HepG2 (cell line): ENCODE data around the gene DGKB. TPM values are rescaled to one million over a fixed set of nuclear protein-coding genes. Genes with fewer than 3 reads are reported as not detected.

Experiments used
- ATAC-seq: fragments of 200-7000 bp; cut with Tn5 transposase; 3 replicates; pipeline ENCODE4 v1.9.1; 2020; ENCODE audit warnings: mild to moderate bottlenecking, moderate library complexity
- BruUV-seq: library from RNA; stranded (reverse); fragments of 400-500 nt; replicated peaks from 2 replicates; lab custom pipeline; 2021; lab: Mats Ljungman, UMichigan
- CTCF ChIA-PET: fragments of 300-600 bp; formaldehyde crosslinking; extraction: SDS; loops from one replicate; lab custom pipeline; 2021; ENCODE audit warnings: low total read pairs, inconsistent platforms, low intra/inter-chr PET ratio; lab: Yijun Ruan, JAX
- POLR2A ChIA-PET: fragments of 350-600 bp; sonication (Branson Sonifier 250); formaldehyde crosslinking; loops from one replicate; lab custom pipeline; 2020; ENCODE audit warnings: antibody characterized with exemption, inconsistent platforms; lab: Yijun Ruan, JAX
- DNase-seq: peaks from one replicate; pipeline ENCODE4 v3.0.0-alpha.2; 2015; ENCODE audit warnings: low spot score
- FAIRE-seq: peaks from 3 replicates; lab custom pipeline; 2011; peaks lifted over from hg19 to GRCh38; lab: Jason Lieb, UNC
- H2AFZ ChIP-seq: one replicate; pipeline ENCODE4 v1.6.1; 2011; ENCODE audit warnings: low read length, inconsistent platforms
- H3K27ac ChIP-seq: fragments of 300-600 bp; 3 replicates; pipeline ENCODE4 v1.8.0; 2011; ENCODE audit warnings: mixed run types, mild to moderate bottlenecking, mixed read lengths, low read length, inconsistent platforms; ENCODE audit not compliant: insufficient read depth; ENCODE audit errors: extremely low read length
- H3K27me3 ChIP-seq, 2 experiments: fragments of 200-600 bp in 1 of 2; 2 replicates in 1 of 2; 3 replicates in 1 of 2; pipeline versions ENCODE4 v1.6.0 to v1.8.0; 2011; ENCODE audit warnings: low read length in 2 of 2, mild to moderate bottlenecking in 2 of 2, moderate library complexity in 2 of 2, inconsistent platforms in 1 of 2; ENCODE audit not compliant: insufficient read depth in 2 of 2, control insufficient read depth in 1 of 2
- H3K36me3 ChIP-seq, 2 experiments: fragments of 200-600 bp in 1 of 2; replicated peaks in 1 of 2; 2 replicates in 1 of 2; 3 replicates in 1 of 2; pipeline versions ENCODE4 v1.5.1 to v1.8.0; 2011; ENCODE audit warnings: low read length in 2 of 2, inconsistent platforms in 1 of 2; ENCODE audit not compliant: insufficient read depth in 2 of 2, control insufficient read depth in 1 of 2
- H3K4me1 ChIP-seq: 2 replicates; pipeline ENCODE4 v1.5.1; 2012; ENCODE audit warnings: low read length, inconsistent platforms; ENCODE audit not compliant: insufficient read depth
- H3K4me2 ChIP-seq: 2 replicates; pipeline ENCODE4 v1.6.0; 2011; ENCODE audit warnings: low read depth, low read length, inconsistent platforms
- H3K4me3 ChIP-seq, 3 experiments: fragments of 200-600 bp in 1 of 3; sonication (generic), shearing (Covaris generic) in 1 of 3; replicated peaks in 1 of 3; 2 replicates each; pipeline ENCODE4 v1.5.1; 2011 to 2016; ENCODE audit warnings: low read length in 3 of 3, inconsistent platforms in 2 of 3, low read depth in 2 of 3, mild to moderate bottlenecking in 2 of 3, control low read depth in 1 of 3, mixed read lengths in 1 of 3; ENCODE audit not compliant: insufficient read depth in 1 of 3
- H3K79me2 ChIP-seq: one replicate; pipeline ENCODE4 v1.6.1; 2011; ENCODE audit warnings: low read length, inconsistent platforms; ENCODE audit not compliant: insufficient read depth
- H3K9ac ChIP-seq: 2 replicates; pipeline ENCODE4 v1.6.0; 2011; ENCODE audit warnings: mild to moderate bottlenecking, low read depth, low read length, inconsistent platforms; ENCODE audit not compliant: insufficient read depth
- H3K9me3 ChIP-seq: 2 replicates; pipeline ENCODE4 v1.5.1; 2012; ENCODE audit warnings: mild to moderate bottlenecking, low read length
- H4K20me1 ChIP-seq: 2 replicates; pipeline ENCODE4 v1.6.0; 2011; ENCODE audit warnings: inconsistent platforms, mild to moderate bottlenecking, low read length, moderate library complexity; ENCODE audit not compliant: insufficient read depth
- ADNP ChIP-seq: sonication (generic); formaldehyde crosslinking; IDR thresholded peaks from 2 replicates; pipeline ENCODE4 v1.4.0; 2020; ENCODE audit warnings: missing genetic modification reagents
- ARNT ChIP-seq: fragments of 450-650 bp; IDR thresholded peaks from 2 replicates; pipeline ENCODE4 v1.6.1; 2017
- ATF1 ChIP-seq: IDR thresholded peaks from 2 replicates; pipeline ENCODE4 v1.6.1; 2016; ENCODE audit warnings: mild to moderate bottlenecking, control low read depth
- HNRNPK ChIP-seq: fragments of 200-400 bp; formaldehyde crosslinking; IDR thresholded peaks from 2 replicates; pipeline ENCODE4 v1.6.1; 2018; ENCODE audit warnings: low read length, low read depth, moderate library complexity, mild to moderate bottlenecking; ENCODE audit not compliant: poor library complexity, severe bottlenecking
- KDM4B ChIP-seq: sonication (generic); formaldehyde crosslinking; IDR thresholded peaks from 2 replicates; pipeline ENCODE4 v1.4.0; 2020; ENCODE audit warnings: missing genetic modification reagents
- MLXIP ChIP-seq: sonication (generic); formaldehyde crosslinking; IDR thresholded peaks from 2 replicates; pipeline ENCODE4 v1.9.0; 2021; ENCODE audit warnings: missing genetic modification reagents, borderline replicate concordance
- MTA1 ChIP-seq: sonication (generic); formaldehyde crosslinking; IDR thresholded peaks from 2 replicates; pipeline ENCODE4 v1.4.0; 2020; ENCODE audit warnings: missing genetic modification reagents, mild to moderate bottlenecking, borderline replicate concordance
- MTF1 ChIP-seq: sonication (generic); formaldehyde crosslinking; IDR thresholded peaks from 2 replicates; pipeline ENCODE4 v1.5.0; 2020; ENCODE audit warnings: missing genetic modification reagents
- MYPOP ChIP-seq: sonication (generic); formaldehyde crosslinking; IDR thresholded peaks from 2 replicates; pipeline ENCODE4 v1.8.1; 2023; ENCODE audit warnings: mild to moderate bottlenecking, moderate library complexity, missing genetic modification reagents
- MZF1 ChIP-seq: sonication (generic); formaldehyde crosslinking; IDR thresholded peaks from 2 replicates; pipeline ENCODE4 v1.8.1; 2023; ENCODE audit warnings: mild to moderate bottlenecking, missing genetic modification reagents, borderline replicate concordance
- SAP130 ChIP-seq: IDR thresholded peaks from 2 replicates; pipeline ENCODE4 v1.6.1; 2016; ENCODE audit warnings: low read depth
- SKI ChIP-seq: fragments of 450-650 bp; IDR thresholded peaks from one replicate; pipeline ENCODE4 v1.6.1; 2018; ENCODE audit warnings: mild to moderate bottlenecking; ENCODE audit not compliant: partially characterized antibody
- ZBTB42 ChIP-seq: sonication (generic); formaldehyde crosslinking; IDR thresholded peaks from 2 replicates; pipeline ENCODE4 v1.5.0; 2020; ENCODE audit warnings: mild to moderate bottlenecking, missing genetic modification reagents
- ZNF281 ChIP-seq: sonication (generic); formaldehyde crosslinking; IDR thresholded peaks from 2 replicates; pipeline ENCODE4 v1.4.0; 2020; ENCODE audit warnings: missing genetic modification reagents, borderline replicate concordance
- ZNF790 ChIP-seq: sonication (generic); formaldehyde crosslinking; IDR thresholded peaks from 2 replicates; pipeline ENCODE4 v1.8.0; 2022; ENCODE audit warnings: missing genetic modification reagents, mild to moderate bottlenecking, borderline replicate concordance
- ZNF878 ChIP-seq: sonication (generic); formaldehyde crosslinking; IDR thresholded peaks from 2 replicates; pipeline ENCODE4 v1.8.1; 2023; ENCODE audit warnings: mild to moderate bottlenecking, missing genetic modification reagents, moderate library complexity
- whole genome bisulfite sequencing: methylation state at CpG from one replicate; pipeline ENCODE4 v1.1.6; 2017; ENCODE audit warnings: low lambda C conversion rate; 5-methylcytosine and 5-hydroxymethylcytosine counted together
- in situ Hi-C: cut with HindIII; loops from 2 replicates; pipeline ENCODE4 v1.10.0; 2017; ENCODE audit warnings: low pct_unique_long_range_greater_than_20kb; ENCODE audit not compliant: extremely low pct_ligation_motif_present
- intact Hi-C: fragments of 100-400 bp; cut with micrococcal nuclease; formaldehyde crosslinking; loops from one replicate; pipeline ENCODE4 v1.10.0; 2022; ENCODE audit not compliant: unreplicated experiment
- polyA plus RNA-seq, 8 experiments: library from polyadenylated mRNA; depleted of rRNA in 3 of 8; stranded (reverse) in 7 of 8; unstranded in 1 of 8; fragments of >200 nt; fragmentation: Illumina TruSeq in 4 of 8; extraction: Trizol in 4 of 8; gene quantifications; 2 replicates each; pipeline versions ENCODE4 v1.2.1 to v1.2.3, GENCODE V29; 2011 to 2016; ENCODE audit warnings: low read depth in 4 of 8, missing spikeins in 1 of 8, mixed read lengths in 1 of 8; ENCODE audit not compliant: insufficient read depth in 1 of 8
- total RNA-seq, 5 experiments: library from RNA; depleted of rRNA; stranded (reverse); fragments of >200 nt; fragmentation: Illumina TruSeq; extraction: Trizol; gene quantifications; 2 replicates each; pipeline ENCODE4 v1.2.3, GENCODE V29; 2016; ENCODE audit warnings: low read depth in 1 of 5
- TF ChIP-seq, protein P1 (sequence below), 2 experiments: sonication (generic) in 1 of 2; formaldehyde crosslinking in 1 of 2; IDR thresholded peaks; 2 replicates each; pipeline versions ENCODE4 v1.4.0 to v1.6.1; 2018 to 2020; ENCODE audit warnings: missing genetic modification reagents in 2 of 2, borderline replicate concordance in 1 of 2, low read depth in 1 of 2, mild to moderate bottlenecking in 1 of 2, missing biosample characterization in 1 of 2

DGKB gene
- total and polyA plus RNA-seq, 2 of the 13 experiments (the other 11 are each of a cell fraction or from before 2014, with no cell fraction given): not detected

DNA sequence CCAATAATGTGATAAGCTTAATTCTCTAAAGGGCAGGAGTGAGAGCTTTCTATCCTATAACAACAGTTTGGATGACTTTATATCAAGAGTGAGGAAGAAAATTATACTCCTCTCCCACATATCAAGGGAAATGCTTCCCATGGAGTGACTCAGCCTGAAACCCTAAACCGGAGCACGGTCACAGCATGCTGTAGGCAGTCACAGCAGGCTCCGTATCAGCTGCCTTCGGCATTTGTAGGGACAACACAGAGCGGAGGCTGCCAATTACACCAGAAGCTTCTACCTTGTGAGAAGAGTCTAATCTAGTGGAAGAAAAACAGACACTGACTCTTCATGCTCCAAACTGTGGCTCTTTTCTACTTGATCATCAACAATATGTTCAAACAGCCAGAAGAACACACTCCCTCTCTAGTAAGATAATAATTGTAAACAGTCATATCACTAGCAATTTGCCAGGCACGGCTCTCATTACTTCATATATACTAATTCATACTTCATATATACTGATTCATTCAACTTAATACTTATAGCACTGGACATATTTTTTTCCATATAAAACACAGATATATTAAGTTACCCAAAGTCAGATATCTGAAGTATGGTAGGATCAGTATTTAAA, 65.9 kb downstream of the DGKB start:
- Histone ChIP-seq H3K27ac (no peak overlapping the region), H2AFZ (no peak overlapping the region), H3K9ac (no peak overlapping the region), H3K9me3 (no peaks in the 10 kb centered on the region; the same call in 1 of the 2 replicates), H3K27me3 (no peaks in the 10 kb centered on the region), H3K4me3 (no peak overlapping the region), H3K36me3 (no peaks in the 10 kb centered on the region), H3K79me2 (no peaks in the 10 kb centered on the region), H3K4me1 (no peaks in the 10 kb centered on the region), H3K4me2 (no peak overlapping the region), H4K20me1 (no peaks in the 10 kb centered on the region)
- DNase-seq (no peak), FAIRE-seq (no peak), ATAC-seq (no peak)
- ChIA-PET CTCF (no interaction called here), POLR2A (no interaction called here)
- 30% methylated on average over 2 of the region's 6 CpGs for WGBS
- BruUV-seq: no TSS peak
- intact Hi-C loops (no loop called here), in situ Hi-C loops (no loop called here)
- no peak for TF ChIP-seq ATF1 (CRISPR knock-in tag)
- TF ChIP-seq ADNP: no peak
- no peak for TF ChIP-seq KDM4B (CRISPR knock-in tag)
- TF ChIP-seq SKI: no peak
- TF ChIP-seq MZF1 (CRISPR knock-in tag): no peak
- TF ChIP-seq ZNF878: no peak
- TF ChIP-seq, protein P1, sequence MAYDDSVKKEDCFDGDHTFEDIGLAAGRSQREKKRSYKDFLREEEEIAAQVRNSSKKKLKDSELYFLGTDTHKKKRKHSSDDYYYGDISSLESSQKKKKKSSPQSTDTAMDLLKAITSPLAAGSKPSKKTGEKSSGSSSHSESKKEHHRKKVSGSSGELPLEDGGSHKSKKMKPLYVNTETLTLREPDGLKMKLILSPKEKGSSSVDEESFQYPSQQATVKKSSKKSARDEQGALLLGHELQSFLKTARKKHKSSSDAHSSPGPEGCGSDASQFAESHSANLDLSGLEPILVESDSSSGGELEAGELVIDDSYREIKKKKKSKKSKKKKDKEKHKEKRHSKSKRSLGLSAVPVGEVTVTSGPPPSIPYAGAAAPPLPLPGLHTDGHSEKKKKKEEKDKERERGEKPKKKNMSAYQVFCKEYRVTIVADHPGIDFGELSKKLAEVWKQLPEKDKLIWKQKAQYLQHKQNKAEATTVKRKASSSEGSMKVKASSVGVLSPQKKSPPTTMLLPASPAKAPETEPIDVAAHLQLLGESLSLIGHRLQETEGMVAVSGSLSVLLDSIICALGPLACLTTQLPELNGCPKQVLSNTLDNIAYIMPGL (CRISPR knock-in tag; IDR thresholded peaks at IDR 0.05; ENCODE audit: borderline replicate concordance in 1 of 2, low read depth in 1 of 2): no peak
- no peak for TF ChIP-seq MYPOP
- TF ChIP-seq MLXIP: no peak
- TF ChIP-seq MTA1: no peak
- TF ChIP-seq ZNF281 (CRISPR knock-in tag): no peak
- TF ChIP-seq MTF1: no peak
- TF ChIP-seq HNRNPK: no peak
- no peak for TF ChIP-seq ARNT
- no peak for TF ChIP-seq ZBTB42 (CRISPR knock-in tag)
- TF ChIP-seq ZNF790 (CRISPR knock-in tag): no peak
- TF ChIP-seq SAP130 (CRISPR knock-in tag): no peak
